GM12872 (cell line): ENCODE results near the gene LRRC17.

Experiments
- TF ChIP-seq, protein P1 (sequence below): IDR thresholded peaks from 3 replicates; pipeline ENCODE4 v1.5.1; 2011; ENCODE audit warnings: low read depth, mild to moderate bottlenecking, low read length, moderate library complexity; ENCODE audit not compliant: insufficient read depth

LRRC17 gene

GRCh38 chr7:102935450-102936115 is 22.8 kb downstream of the LRRC17 start:
- TF ChIP-seq, protein P1, sequence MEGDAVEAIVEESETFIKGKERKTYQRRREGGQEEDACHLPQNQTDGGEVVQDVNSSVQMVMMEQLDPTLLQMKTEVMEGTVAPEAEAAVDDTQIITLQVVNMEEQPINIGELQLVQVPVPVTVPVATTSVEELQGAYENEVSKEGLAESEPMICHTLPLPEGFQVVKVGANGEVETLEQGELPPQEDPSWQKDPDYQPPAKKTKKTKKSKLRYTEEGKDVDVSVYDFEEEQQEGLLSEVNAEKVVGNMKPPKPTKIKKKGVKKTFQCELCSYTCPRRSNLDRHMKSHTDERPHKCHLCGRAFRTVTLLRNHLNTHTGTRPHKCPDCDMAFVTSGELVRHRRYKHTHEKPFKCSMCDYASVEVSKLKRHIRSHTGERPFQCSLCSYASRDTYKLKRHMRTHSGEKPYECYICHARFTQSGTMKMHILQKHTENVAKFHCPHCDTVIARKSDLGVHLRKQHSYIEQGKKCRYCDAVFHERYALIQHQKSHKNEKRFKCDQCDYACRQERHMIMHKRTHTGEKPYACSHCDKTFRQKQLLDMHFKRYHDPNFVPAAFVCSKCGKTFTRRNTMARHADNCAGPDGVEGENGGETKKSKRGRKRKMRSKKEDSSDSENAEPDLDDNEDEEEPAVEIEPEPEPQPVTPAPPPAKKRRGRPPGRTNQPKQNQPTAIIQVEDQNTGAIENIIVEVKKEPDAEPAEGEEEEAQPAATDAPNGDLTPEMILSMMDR = no peak

- TF ChIP-seq, protein P1 = no peak
Observed at GRCh38 chr7:102938679-102939078, 25.9 kb downstream of the LRRC17 start.

DNA sequence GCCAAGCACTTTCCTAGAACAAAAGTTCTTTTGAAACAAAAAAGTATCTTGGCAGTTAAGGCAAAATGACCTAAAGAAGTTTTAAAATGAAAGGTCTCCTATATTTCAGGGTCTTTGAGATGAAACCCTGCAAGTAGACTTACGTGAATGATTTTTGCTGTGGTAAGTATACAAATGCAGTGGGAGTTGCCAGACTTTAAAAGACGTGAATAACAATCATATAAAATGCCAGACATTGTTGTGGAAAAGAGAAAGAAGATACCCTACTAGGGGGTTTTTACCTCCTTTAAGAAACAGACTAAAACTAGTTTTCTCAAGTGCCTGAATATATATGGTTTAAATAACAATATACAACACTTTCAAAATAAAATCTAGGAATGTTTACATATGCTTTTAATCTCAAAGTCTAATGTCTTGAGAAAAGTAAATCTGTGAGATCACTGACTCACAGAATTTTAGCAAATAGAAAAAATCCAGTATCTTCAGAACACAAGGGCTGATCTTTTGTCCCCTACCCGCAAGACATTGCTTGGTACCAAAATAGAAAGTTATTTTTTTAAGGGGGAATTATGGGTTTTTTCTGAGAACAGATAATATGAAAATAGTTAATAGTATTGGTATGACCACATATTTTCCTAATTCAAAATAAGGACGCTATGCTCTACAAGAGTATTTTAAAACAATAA is 29.5 kb downstream of the LRRC17 start:
- TF ChIP-seq, protein P1 = no peak

DNA sequence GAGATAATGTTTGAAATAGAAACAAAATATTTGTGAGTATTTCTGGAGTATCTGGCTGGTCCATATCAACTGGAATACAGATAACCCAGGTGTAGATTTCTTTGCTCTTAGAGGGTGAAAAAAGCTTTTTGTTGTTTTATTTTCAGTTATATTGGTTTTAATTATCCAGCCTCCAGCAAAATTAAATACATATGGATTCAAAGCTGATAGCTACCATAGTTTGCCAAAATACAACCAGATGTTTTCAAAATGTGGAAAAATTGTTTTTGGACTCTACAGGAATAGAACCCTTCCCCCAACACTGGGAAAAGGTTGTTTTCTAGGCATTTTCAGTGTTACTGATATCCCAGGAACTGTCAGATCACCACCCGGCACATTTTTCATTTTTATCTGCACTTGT is 30.1 kb downstream of the LRRC17 start:
- TF ChIP-seq, protein P1 = no peak

GRCh38 chr7:102943423-102944169 is 30.8 kb downstream of the LRRC17 start:
- TF ChIP-seq, protein P1 = no peak

- TF ChIP-seq, protein P1 = no peak
Observed at GRCh38 chr7:102944241-102944640, 31.4 kb downstream of the LRRC17 start.

DNA sequence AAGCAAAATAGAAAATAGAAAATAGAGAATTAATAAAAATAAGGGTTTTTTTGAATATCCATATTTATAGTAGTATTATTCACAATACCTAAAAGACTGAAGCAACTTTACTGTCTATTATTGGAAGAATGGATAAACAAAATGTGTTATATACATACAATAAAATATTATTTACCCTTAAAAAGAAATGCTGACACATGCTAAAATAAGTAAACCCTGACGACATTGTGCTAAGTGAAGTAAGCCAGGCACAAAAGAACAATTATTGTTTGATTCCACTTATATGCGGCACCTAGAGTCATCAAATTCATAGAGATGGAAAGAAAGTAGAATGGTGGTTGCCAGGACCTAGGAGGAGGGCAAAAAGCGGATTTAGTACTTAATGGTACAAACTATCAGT is 39.0 kb downstream of the LRRC17 start:
- TF ChIP-seq, protein P1 = no peak
